Smooth muscle cell (in vitro differentiated cells): ENCODE measurements around the gene EFS. TPM values are rescaled to one million over a fixed set of nuclear protein-coding genes. Genes with fewer than 3 reads are reported as not detected.

ENCODE experiments used
- DNase-seq: peaks from one replicate; lab custom pipeline; 2025; ENCODE audit not compliant: unreplicated experiment; lab: John Stamatoyannopoulos, UW
- H2AFZ ChIP-seq: fragments of 200-600 bp; sonication (generic); 2 replicates; pipeline ENCODE4 v1.6.0; 2016; ENCODE audit warnings: antibody characterized with exemption, low read depth, mild to moderate bottlenecking
- H3F3A ChIP-seq: fragments of 200-600 bp; sonication (generic); 2 replicates; pipeline ENCODE4 v1.6.0; 2017; ENCODE audit warnings: antibody characterized with exemption, low read depth
- H3K27ac ChIP-seq: fragments of 200-600 bp; sonication (generic); 2 replicates; pipeline ENCODE4 v1.5.1; 2016; ENCODE audit warnings: low read depth, mild to moderate bottlenecking
- H3K27me3 ChIP-seq: fragments of 200-600 bp; sonication (generic); 2 replicates; pipeline ENCODE4 v1.6.1; 2016; ENCODE audit warnings: low read depth, mild to moderate bottlenecking
- H3K36me3 ChIP-seq: fragments of 200-600 bp; sonication (generic); 2 replicates; pipeline ENCODE4 v1.5.1; 2016; ENCODE audit warnings: low read depth
- H3K4me1 ChIP-seq: fragments of 200-600 bp; sonication (generic); 2 replicates; pipeline ENCODE4 v1.5.1; 2016; ENCODE audit warnings: low read depth
- H3K4me2 ChIP-seq: fragments of 200-600 bp; sonication (generic); 2 replicates; pipeline ENCODE4 v1.6.0; 2016; ENCODE audit warnings: mild to moderate bottlenecking
- H3K4me3 ChIP-seq: fragments of 200-600 bp; sonication (generic); 2 replicates; pipeline ENCODE4 v1.5.1; 2016; ENCODE audit warnings: mild to moderate bottlenecking
- H3K79me2 ChIP-seq: fragments of 200-600 bp; sonication (generic); 2 replicates; pipeline ENCODE4 v1.6.0; 2016; ENCODE audit warnings: low read depth, mild to moderate bottlenecking
- H3K9ac ChIP-seq: fragments of 200-600 bp; sonication (generic); 2 replicates; pipeline ENCODE4 v1.6.0; 2016; ENCODE audit warnings: low read depth
- H3K9me3 ChIP-seq: fragments of 200-600 bp; sonication (generic); replicated peaks from 2 replicates; pipeline ENCODE4 v1.5.1; 2016; ENCODE audit warnings: low read depth
- H4K20me1 ChIP-seq: fragments of 200-600 bp; sonication (generic); 2 replicates; pipeline ENCODE4 v1.6.0; 2016; ENCODE audit warnings: low read depth
- CTCF ChIP-seq: fragments of 200-600 bp; sonication (generic); IDR thresholded peaks from 2 replicates; pipeline ENCODE4 v1.5.1; 2017; ENCODE audit warnings: borderline replicate concordance, mild to moderate bottlenecking, antibody characterized with exemption; ENCODE audit not compliant: insufficient read depth, poor library complexity, severe bottlenecking
- WGBS: methylation state at CpG from one replicate; pipeline ENCODE4 v1.1.7; 2016; ENCODE audit warnings: low lambda C conversion rate; 5-methylcytosine and 5-hydroxymethylcytosine counted together
- polyA plus RNA-seq: library from polyadenylated mRNA; unstranded; fragments of >200 nt; fragmentation: Nextera tagmentation; extraction: Ambion mirVana; gene quantifications from 2 replicates; pipeline ENCODE4 v1.2.1, GENCODE V29; 2016
- total RNA-seq: library from RNA; depleted of rRNA; stranded (reverse); fragments of >200 nt; gene quantifications from 2 replicates; pipeline ENCODE4 v1.2.3, GENCODE V29; 2014

The EFS gene
- total and polyA plus RNA-seq, 2 experiments from 2014 or later: 23.9 to 41.3 TPM

DNA sequence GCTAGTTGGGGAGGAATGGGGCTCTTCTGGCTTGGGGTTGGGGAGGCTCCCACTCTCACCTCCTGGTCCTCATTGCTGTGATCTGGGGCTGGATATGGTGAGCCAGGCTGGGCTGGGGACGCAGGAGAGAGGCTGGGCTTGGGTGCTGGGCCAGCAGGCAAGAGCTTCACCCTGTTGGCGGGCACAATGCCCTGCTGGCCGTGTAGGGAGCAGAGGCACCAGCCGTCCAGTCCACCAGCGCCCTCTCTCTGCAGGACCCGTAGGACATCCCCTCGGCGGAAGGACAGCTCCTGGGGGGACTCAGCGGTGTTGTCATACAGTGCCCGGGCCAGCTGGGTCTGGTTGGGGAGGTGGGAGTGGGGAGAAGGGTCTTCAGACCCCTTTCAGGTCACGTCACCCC, 4.5 kb downstream of the EFS start:
- Histone ChIP-seq H3K4me1 (peaks cover 33% of the 10 kb centered on the region), H3K36me3 (no peaks in the 10 kb centered on the region), H3K4me3 (no peak overlapping the region), H3K9ac (no peak overlapping the region), H3K27ac (peak overlapping the region; percentile 80), H3K9me3 (no peaks in the 10 kb centered on the region), H3K4me2 (no peak overlapping the region), H3K27me3 (no peaks in the 10 kb centered on the region), H2AFZ (no peak overlapping the region), H3F3A (peaks cover 29% of the 10 kb centered on the region), H4K20me1 (peaks cover 41% of the 10 kb centered on the region), H3K79me2 (peaks cover 47% of the 10 kb centered on the region)
- 86% methylated on average over 10 of the region's 11 CpGs for WGBS
- no peak for DNase-seq
- no peak for TF ChIP-seq CTCF

DNA sequence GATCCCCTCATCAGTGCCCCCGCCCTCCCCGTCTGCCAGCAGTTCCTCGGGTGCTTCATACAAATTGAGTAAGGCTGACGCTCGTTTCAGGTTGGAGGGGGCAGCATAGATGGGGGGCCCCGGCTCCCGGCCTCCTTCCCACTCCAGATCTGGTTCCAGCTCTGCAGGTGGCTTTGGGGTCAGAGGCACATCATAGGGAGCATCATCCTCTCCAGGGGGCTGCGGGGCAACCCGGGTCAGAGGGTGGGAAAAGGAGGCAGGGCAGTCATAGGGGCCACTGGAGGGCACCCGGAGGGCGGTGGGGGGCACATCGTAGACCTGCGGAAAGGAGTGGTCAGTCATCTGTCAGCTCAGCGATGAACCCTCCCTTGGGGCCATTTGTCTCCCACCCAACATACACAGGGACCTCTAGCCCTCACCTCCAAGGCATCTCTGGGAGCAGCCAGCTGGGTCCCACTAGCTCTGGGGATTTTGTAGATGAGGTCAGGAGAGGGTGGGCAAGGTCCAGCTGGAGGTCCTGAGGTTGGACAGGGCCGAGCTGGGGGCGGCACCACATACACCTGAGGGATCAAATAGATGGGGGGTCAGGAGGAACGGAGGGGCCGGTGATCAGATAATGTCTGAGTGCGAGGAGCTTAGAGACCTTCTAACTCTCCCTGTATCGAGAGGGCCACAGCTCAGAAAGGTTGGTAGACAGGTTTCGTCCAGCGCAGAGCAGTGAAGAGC, 5.1 kb downstream of the EFS start:
- Histone ChIP-seq H3F3A (peaks cover 35% of the 10 kb centered on the region), H3K9me3 (no peaks in the 10 kb centered on the region), H3K4me1 (peaks cover 33% of the 10 kb centered on the region), H3K27me3 (no peaks in the 10 kb centered on the region), H3K4me2 (no peak overlapping the region), H3K4me3 (no peak overlapping the region), H4K20me1 (peaks cover 41% of the 10 kb centered on the region), H2AFZ (no peak overlapping the region), H3K9ac (no peak overlapping the region), H3K79me2 (peaks cover 41% of the 10 kb centered on the region), H3K27ac (no peak overlapping the region), H3K36me3 (no peaks in the 10 kb centered on the region)
- DNase-seq: no peak
- no peak for TF ChIP-seq CTCF
- 96% methylated on average over 20 of the region's 22 CpGs for WGBS

- no peak overlapping the region for H3K4me2 ChIP-seq
- peaks cover 41% of the 10 kb centered on the region for H4K20me1 ChIP-seq
- WGBS: 98% methylated on average over 8 of the region's 11 CpGs
- H2AFZ ChIP-seq: no peak overlapping the region
- peaks cover 29% of the 10 kb centered on the region for H3K4me1 ChIP-seq
- no peak for TF ChIP-seq CTCF
- H3K27ac ChIP-seq: no peak overlapping the region
- H3K4me3 ChIP-seq: no peak overlapping the region
- peaks cover 39% of the 10 kb centered on the region for H3F3A ChIP-seq
- H3K36me3 ChIP-seq: no peaks in the 10 kb centered on the region
- no peak overlapping the region for H3K9ac ChIP-seq
- no peak for DNase-seq
- H3K27me3 ChIP-seq: no peaks in the 10 kb centered on the region
- no peaks in the 10 kb centered on the region for H3K9me3 ChIP-seq
- H3K79me2 ChIP-seq: peaks cover 34% of the 10 kb centered on the region
Observed at GRCh38 chr14:23359167-23359626, 5.8 kb downstream of the EFS start.

- H3K4me3 ChIP-seq: no peak overlapping the region
- no peaks in the 10 kb centered on the region for H3K9me3 ChIP-seq
- H3K9ac ChIP-seq: no peak overlapping the region
- H3K4me1 ChIP-seq: peaks cover 24% of the 10 kb centered on the region
- no peak for TF ChIP-seq CTCF
- H4K20me1 ChIP-seq: peaks cover 37% of the 10 kb centered on the region
- H2AFZ ChIP-seq: no peak overlapping the region
- H3K4me2 ChIP-seq: no peak overlapping the region
- no peaks in the 10 kb centered on the region for H3K36me3 ChIP-seq
- WGBS: 97% methylated on average over 12 of the region's 12 CpGs
- H3K27me3 ChIP-seq: no peaks in the 10 kb centered on the region
- H3K27ac ChIP-seq: no peak overlapping the region
- H3F3A ChIP-seq: peaks cover 45% of the 10 kb centered on the region
- H3K79me2 ChIP-seq: peaks cover 29% of the 10 kb centered on the region
- no peak for DNase-seq
Observed at GRCh38 chr14:23358553-23359166, 6.3 kb downstream of the EFS start.
